ENCODE results near the gene HOXC4. TPM values are rescaled to one million over a fixed set of nuclear protein-coding genes. Genes with fewer than 3 reads are reported as not detected.

HOXC4 gene
- total and polyA plus RNA-seq, 4 donors, result 0.18 to 0.86 (median 0.51) TPM

DNA sequence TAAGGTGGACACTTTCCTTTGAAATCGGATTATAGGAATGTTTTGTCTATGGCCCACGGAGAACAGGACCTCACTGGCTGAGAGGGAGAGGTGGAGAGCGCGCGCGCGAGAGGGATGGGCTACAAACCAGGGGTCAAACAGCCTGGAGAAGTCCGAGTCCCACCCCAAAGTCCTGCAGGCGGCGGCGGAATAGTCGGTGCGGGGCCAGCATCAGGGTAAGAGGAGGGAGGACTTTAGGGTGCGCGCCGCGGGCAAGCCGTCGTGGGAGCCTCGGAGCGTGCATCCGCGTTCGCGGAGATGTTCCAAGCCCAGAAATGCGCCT, 48.1 kb upstream of the HOXC4 start:
- H3K9me3 ChIP-seq (ENCODE audit: control insufficient read depth in 4 of 4, insufficient read depth in 3 of 4, low read length in 3 of 4), result peaks cover 0 to 3% (median 0%) of the 10 kb centered on the region in 4 donors
- peaks cover 0 to 22% (median 3%) of the 10 kb centered on the region in 5 donors for H3K4me1 ChIP-seq (ENCODE audit: control insufficient read depth in 5 of 5, insufficient read depth in 5 of 5, low read length in 5 of 5)
- ATAC-seq (ENCODE audit: insufficient read depth, low FRiP score) (no peak), DNase-seq (no peak)
- TF ChIP-seq, protein P1, sequence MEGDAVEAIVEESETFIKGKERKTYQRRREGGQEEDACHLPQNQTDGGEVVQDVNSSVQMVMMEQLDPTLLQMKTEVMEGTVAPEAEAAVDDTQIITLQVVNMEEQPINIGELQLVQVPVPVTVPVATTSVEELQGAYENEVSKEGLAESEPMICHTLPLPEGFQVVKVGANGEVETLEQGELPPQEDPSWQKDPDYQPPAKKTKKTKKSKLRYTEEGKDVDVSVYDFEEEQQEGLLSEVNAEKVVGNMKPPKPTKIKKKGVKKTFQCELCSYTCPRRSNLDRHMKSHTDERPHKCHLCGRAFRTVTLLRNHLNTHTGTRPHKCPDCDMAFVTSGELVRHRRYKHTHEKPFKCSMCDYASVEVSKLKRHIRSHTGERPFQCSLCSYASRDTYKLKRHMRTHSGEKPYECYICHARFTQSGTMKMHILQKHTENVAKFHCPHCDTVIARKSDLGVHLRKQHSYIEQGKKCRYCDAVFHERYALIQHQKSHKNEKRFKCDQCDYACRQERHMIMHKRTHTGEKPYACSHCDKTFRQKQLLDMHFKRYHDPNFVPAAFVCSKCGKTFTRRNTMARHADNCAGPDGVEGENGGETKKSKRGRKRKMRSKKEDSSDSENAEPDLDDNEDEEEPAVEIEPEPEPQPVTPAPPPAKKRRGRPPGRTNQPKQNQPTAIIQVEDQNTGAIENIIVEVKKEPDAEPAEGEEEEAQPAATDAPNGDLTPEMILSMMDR (IDR thresholded peaks at IDR 0.05; ENCODE audit: control extremely low read depth, extremely low read depth), result no peak
- no peaks in the 10 kb centered on the region for H3K36me3 ChIP-seq (ENCODE audit: control insufficient read depth in 4 of 4, insufficient read depth in 4 of 4, low read length in 4 of 4)
- no peak overlapping the region for H3K9ac ChIP-seq (ENCODE audit: insufficient read depth in 1 of 2, low read length in 2 of 2)
- peaks cover 9 to 96% (median 81%) of the 10 kb centered on the region in 3 donors for H3K27me3 ChIP-seq (ENCODE audit: control insufficient read depth in 3 of 3, insufficient read depth in 3 of 3, low read length in 2 of 3)
- H3K27ac ChIP-seq (ENCODE audit: low read depth in 1 of 2, low read length in 1 of 2), result no peak overlapping the region
- 3 to 7% methylated on average over 26 of the region's 26 CpGs for WGBS, 2 donors
- no peak overlapping the region for H3K4me3 ChIP-seq

DNA sequence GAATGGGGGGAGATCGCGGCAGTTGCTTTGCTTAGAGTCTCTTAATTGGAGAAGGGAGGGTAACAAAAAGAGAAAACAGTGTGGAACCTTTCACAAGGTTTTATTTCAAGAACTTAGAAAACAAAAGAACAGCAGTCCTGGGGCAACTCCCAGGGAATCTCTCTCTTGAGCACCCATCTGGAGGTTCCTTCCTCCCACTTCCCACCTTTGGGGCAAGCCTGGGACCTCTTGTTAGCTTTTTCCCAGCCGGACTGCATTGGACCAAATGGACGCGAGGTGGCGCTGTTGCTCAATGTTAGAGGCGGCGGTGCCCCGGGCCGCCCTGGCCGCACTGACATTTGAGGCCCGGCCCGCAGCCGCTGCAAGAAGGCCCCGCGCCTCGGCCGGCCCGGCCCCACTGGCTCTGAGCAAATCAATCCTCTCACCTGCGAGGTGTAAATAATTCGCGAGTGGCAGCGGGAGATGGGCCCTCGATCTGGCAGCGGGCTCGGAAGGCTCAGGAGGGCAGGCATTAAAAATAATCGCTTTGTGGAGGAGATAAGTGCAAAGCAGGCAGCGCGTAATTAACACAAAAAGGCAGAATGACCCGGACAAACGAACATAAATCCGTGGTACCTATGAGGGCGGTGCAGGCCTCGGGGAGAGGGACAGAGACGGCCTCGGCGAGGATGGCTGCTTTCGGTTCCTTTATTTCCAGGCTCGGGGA, 47.6 kb upstream of the HOXC4 start:
- H3K9ac ChIP-seq (ENCODE audit: insufficient read depth in 1 of 2, low read length in 2 of 2), result peak overlapping the region in 1 of 2 donors; percentile 59
- whole genome bisulfite sequencing, 2 donors, result 2 to 4% methylated on average over 39 of the region's 39 CpGs
- peaks cover 0 to 20% (median 3%) of the 10 kb centered on the region in 5 donors for H3K4me1 ChIP-seq (ENCODE audit: control insufficient read depth in 5 of 5, insufficient read depth in 5 of 5, low read length in 5 of 5)
- peaks cover 9 to 96% (median 83%) of the 10 kb centered on the region in 3 donors for H3K27me3 ChIP-seq (ENCODE audit: control insufficient read depth in 3 of 3, insufficient read depth in 3 of 3, low read length in 2 of 3)
- DNase-seq, result peak; percentile 89 to 91 (median 90)
- ATAC-seq (ENCODE audit: insufficient read depth, low FRiP score), result peak; percentile 90
- no peak overlapping the region for H3K27ac ChIP-seq (ENCODE audit: low read depth in 1 of 2, low read length in 1 of 2)
- TF ChIP-seq, protein P1 (IDR thresholded peaks at IDR 0.05; ENCODE audit: control extremely low read depth, extremely low read depth), result peak; percentile 95
- H3K4me3 ChIP-seq, result no peak overlapping the region
- H3K9me3 ChIP-seq (ENCODE audit: control insufficient read depth in 4 of 4, insufficient read depth in 3 of 4, low read length in 3 of 4), result peaks cover 0 to 3% (median 0%) of the 10 kb centered on the region in 4 donors
- no peaks in the 10 kb centered on the region for H3K36me3 ChIP-seq (ENCODE audit: control insufficient read depth in 4 of 4, insufficient read depth in 4 of 4, low read length in 4 of 4)

DNA sequence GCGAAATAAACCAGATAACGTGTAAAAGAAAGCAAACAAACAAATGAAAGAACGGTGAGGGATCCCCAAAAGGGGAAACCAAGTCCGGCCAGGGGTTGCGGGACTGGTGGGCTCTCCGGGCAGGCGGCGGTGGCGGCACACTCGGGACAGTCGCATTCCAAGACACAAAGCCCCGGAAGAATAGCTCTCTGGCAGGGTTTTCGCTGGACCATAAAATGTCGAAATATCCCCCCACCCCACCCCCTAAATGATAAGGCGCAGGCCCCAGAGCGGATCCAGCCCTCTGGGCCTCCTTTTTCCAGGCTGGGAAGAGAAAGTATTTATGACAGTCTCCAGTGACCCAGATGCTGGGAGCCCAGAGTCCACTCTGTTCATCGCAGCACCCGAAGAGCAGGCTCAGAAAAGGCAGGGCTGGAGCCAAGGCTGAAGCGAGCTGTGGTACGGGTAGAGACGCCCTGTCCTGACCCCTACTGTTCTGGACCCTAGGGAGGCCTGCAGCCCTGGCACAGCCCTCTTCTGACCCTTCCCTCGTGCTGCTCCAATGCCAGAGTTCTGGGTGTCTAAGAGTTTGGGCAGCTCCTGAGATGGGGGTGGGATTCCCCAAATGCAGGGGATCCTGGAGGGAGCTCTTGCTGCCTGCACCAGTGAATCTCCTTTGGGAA, 46.9 kb upstream of the HOXC4 start:
- H3K9me3 ChIP-seq (ENCODE audit: control insufficient read depth in 4 of 4, insufficient read depth in 3 of 4, low read length in 3 of 4), result peaks cover 0 to 3% (median 0%) of the 10 kb centered on the region in 4 donors
- peaks cover 9 to 97% (median 85%) of the 10 kb centered on the region in 3 donors for H3K27me3 ChIP-seq (ENCODE audit: control insufficient read depth in 3 of 3, insufficient read depth in 3 of 3, low read length in 2 of 3)
- ATAC-seq (ENCODE audit: insufficient read depth, low FRiP score) (no peak), DNase-seq (peak in 1 of 3 donors; percentile 54)
- H3K27ac ChIP-seq (ENCODE audit: low read depth in 1 of 2, low read length in 1 of 2), result no peak overlapping the region
- peaks cover 0 to 20% (median 3%) of the 10 kb centered on the region in 5 donors for H3K4me1 ChIP-seq (ENCODE audit: control insufficient read depth in 5 of 5, insufficient read depth in 5 of 5, low read length in 5 of 5)
- WGBS, 2 donors, result 15 to 20% methylated on average over 22 of the region's 22 CpGs
- no peak overlapping the region for H3K4me3 ChIP-seq
- TF ChIP-seq, protein P1 (IDR thresholded peaks at IDR 0.05; ENCODE audit: control extremely low read depth, extremely low read depth), result no peak
- no peaks in the 10 kb centered on the region for H3K36me3 ChIP-seq (ENCODE audit: control insufficient read depth in 4 of 4, insufficient read depth in 4 of 4, low read length in 4 of 4)
- peak overlapping the region in 1 of 2 donors; percentile 59 for H3K9ac ChIP-seq (ENCODE audit: insufficient read depth in 1 of 2, low read length in 2 of 2)
